GM11168 (cell line): Measurements from ENCODE around the gene PRKAR1B.

Source experiments
- in situ Hi-C: fragments of 300-500 bp; cut with MboI; formaldehyde crosslinking; loops from one replicate; pipeline ENCODE4 v1.12.0; 2022; ENCODE audit warnings: low sequenced_read_pairs; ENCODE audit not compliant: unreplicated experiment

Gene PRKAR1B

GRCh38 chr7:518630-519483 lies 208.2 kb downstream of the PRKAR1B start:
- in situ Hi-C loops = no loop called here

- in situ Hi-C loops = no loop called here
Measured at GRCh38 chr7:517774-518629, 209.1 kb downstream of the PRKAR1B start.

GRCh38 chr7:516606-517456 lies 210.2 kb downstream of the PRKAR1B start:
- in situ Hi-C loops = no loop called here

GRCh38 chr7:516216-516605 lies 210.9 kb downstream of the PRKAR1B start:
- in situ Hi-C loops = no loop called here

- in situ Hi-C loops = no loop called here
Measured at GRCh38 chr7:515628-516027, 211.5 kb downstream of the PRKAR1B start.

- in situ Hi-C loops = no loop called here
Measured at GRCh38 chr7:514651-515598, 212.2 kb downstream of the PRKAR1B start.

- in situ Hi-C loops = no loop called here
Measured at GRCh38 chr7:514242-514641, 212.8 kb downstream of the PRKAR1B start.

- in situ Hi-C loops = no loop called here
Measured at GRCh38 chr7:513521-514166, 213.4 kb downstream of the PRKAR1B start.

- in situ Hi-C loops = no loop called here
Measured at GRCh38 chr7:512541-513311, 214.4 kb downstream of the PRKAR1B start.

GRCh38 chr7:512146-512510 lies 215.0 kb downstream of the PRKAR1B start:
- in situ Hi-C loops = no loop called here

- in situ Hi-C loops = no loop called here
Measured at GRCh38 chr7:511476-512145, 215.5 kb downstream of the PRKAR1B start.

GRCh38 chr7:510782-511281 lies 216.2 kb downstream of the PRKAR1B start:
- in situ Hi-C loops = no loop called here

GRCh38 chr7:510131-510481 lies 217.0 kb downstream of the PRKAR1B start:
- in situ Hi-C loops = no loop called here

- in situ Hi-C loops = no loop called here
Measured at GRCh38 chr7:509426-510130, 217.5 kb downstream of the PRKAR1B start.

- in situ Hi-C loops = no loop called here
Measured at GRCh38 chr7:508461-509170, 218.5 kb downstream of the PRKAR1B start.

- in situ Hi-C loops = no loop called here
Measured at GRCh38 chr7:507623-508300, 219.3 kb downstream of the PRKAR1B start.
